Stimulated activated CD8-positive, alpha-beta memory T cell treated with anti-CD3 and anti-CD28 coated beads, Interleukin-4, amount 100 ng/mL, for 24 hours (primary cell): ENCODE data around the gene DTNA.

Source experiments
- DNase-seq: peaks from one replicate; pipeline ENCODE4 v3.0.0-alpha.2; 2020; ENCODE audit warnings: low read depth

DTNA gene

GRCh38 chr18:34936772-34937171 lies 226.7 kb downstream of the DTNA start:
- no peak for DNase-seq

- DNase-seq, result no peak
These were observed 228.0 kb downstream of the DTNA start for GRCh38 chr18:34938090-34938489.
